Duodenal mucosa (tissue), 2 donors: ENCODE data around the gene NFATC1.
A peak's percentile ranks its signal among the peaks of the same experiment; 100 is the strongest.

Experiments
- H3K27ac ChIP-seq: one replicate; pipeline ENCODE4 v1.7.0; 2013; ENCODE audit warnings: low read depth, low read length
- H3K27me3 ChIP-seq, 2 donors: one replicate each; pipeline ENCODE4 v1.7.0; 2013; ENCODE audit warnings: low read length in 2 of 2, control low read depth in 1 of 2; ENCODE audit not compliant: insufficient read depth in 2 of 2, control insufficient read depth in 1 of 2
- H3K36me3 ChIP-seq, 2 donors: one replicate each; pipeline ENCODE4 v1.7.0; 2013; ENCODE audit warnings: low read length in 2 of 2, control low read depth in 1 of 2; ENCODE audit not compliant: insufficient read depth in 2 of 2, control insufficient read depth in 1 of 2
- H3K4me1 ChIP-seq, 2 donors: one replicate each; pipeline ENCODE4 v1.7.0; 2013; ENCODE audit warnings: low read length in 2 of 2, control low read depth in 1 of 2; ENCODE audit not compliant: insufficient read depth in 2 of 2, control insufficient read depth in 1 of 2
- H3K4me3 ChIP-seq, 2 donors: one replicate each; pipeline ENCODE4 v1.7.0; 2013; ENCODE audit warnings: low read length in 2 of 2, low read depth in 1 of 2
- H3K9ac ChIP-seq, 2 donors: one replicate each; pipeline ENCODE4 v1.7.0; 2013; ENCODE audit warnings: low read length in 2 of 2, low read depth in 1 of 2
- H3K9me3 ChIP-seq, 2 donors: one replicate each; pipeline ENCODE4 v1.7.0; 2013; ENCODE audit warnings: low read length in 2 of 2, control low read depth in 1 of 2; ENCODE audit not compliant: control insufficient read depth in 1 of 2

NFATC1 gene

GRCh38 chr18:79432376-79433120 lies 36.8 kb downstream of the NFATC1 start:
- no peaks in the 10 kb centered on the region for H3K4me1 ChIP-seq
- no peaks in the 10 kb centered on the region for H3K9me3 ChIP-seq
- H3K27ac ChIP-seq: no peak overlapping the region
- no peaks in the 10 kb centered on the region for H3K36me3 ChIP-seq
- no peak overlapping the region for H3K9ac ChIP-seq
- H3K27me3 ChIP-seq: no peaks in the 10 kb centered on the region
- H3K4me3 ChIP-seq: no peak overlapping the region

DNA sequence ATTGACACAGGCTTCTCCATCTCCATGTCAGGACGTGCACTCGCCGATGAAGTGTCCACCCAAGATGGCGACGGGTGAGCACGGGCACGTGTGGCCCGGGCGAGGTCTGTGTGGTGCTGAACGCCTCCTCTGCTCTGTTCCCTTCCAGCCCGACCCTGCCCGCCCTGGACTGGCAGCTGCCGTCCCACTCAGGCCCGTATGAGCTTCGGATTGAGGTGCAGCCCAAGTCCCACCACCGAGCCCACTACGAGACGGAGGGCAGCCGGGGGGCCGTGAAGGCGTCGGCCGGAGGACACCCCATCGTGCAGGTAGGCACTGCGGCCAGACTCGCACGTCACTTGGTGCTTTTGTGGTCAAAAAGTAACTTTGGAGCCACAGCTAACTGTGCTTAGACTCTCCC lies 37.7 kb downstream of the NFATC1 start:
- no peaks in the 10 kb centered on the region for H3K36me3 ChIP-seq

GRCh38 chr18:79434607-79435401 lies 39.1 kb downstream of the NFATC1 start:
- Histone ChIP-seq H3K4me1 (no peaks in the 10 kb centered on the region), H3K9ac (no peak overlapping the region), H3K27ac (no peak overlapping the region), H3K36me3 (no peaks in the 10 kb centered on the region), H3K27me3 (no peaks in the 10 kb centered on the region), H3K9me3 (no peaks in the 10 kb centered on the region), H3K4me3 (no peak overlapping the region)

More for the DNA sequence above, 37.7 kb downstream of the NFATC1 start:
- Histone ChIP-seq H3K4me1 (no peaks in the 10 kb centered on the region), H3K4me3 (no peak overlapping the region), H3K9me3 (no peaks in the 10 kb centered on the region), H3K27ac (no peak overlapping the region), H3K9ac (no peak overlapping the region), H3K27me3 (no peaks in the 10 kb centered on the region)

- H3K27ac ChIP-seq: no peak overlapping the region
- H3K4me1 ChIP-seq: peaks cover 0 to 6% of the 10 kb centered on the region in 2 donors
- no peaks in the 10 kb centered on the region for H3K9me3 ChIP-seq
- no peaks in the 10 kb centered on the region for H3K36me3 ChIP-seq
- no peak overlapping the region for H3K4me3 ChIP-seq
- H3K9ac ChIP-seq: no peak overlapping the region
- H3K27me3 ChIP-seq: no peaks in the 10 kb centered on the region
Observed at GRCh38 chr18:79436556-79437275, 41.0 kb downstream of the NFATC1 start.

- no peak overlapping the region for H3K9ac ChIP-seq
- H3K27me3 ChIP-seq: no peaks in the 10 kb centered on the region
- no peak overlapping the region for H3K27ac ChIP-seq
- no peaks in the 10 kb centered on the region for H3K36me3 ChIP-seq
- peaks cover 0 to 6% of the 10 kb centered on the region in 2 donors for H3K4me1 ChIP-seq
- H3K9me3 ChIP-seq: no peaks in the 10 kb centered on the region
- no peak overlapping the region for H3K4me3 ChIP-seq
Observed at GRCh38 chr18:79438089-79438897, 42.6 kb downstream of the NFATC1 start.

- no peak overlapping the region for H3K4me3 ChIP-seq
- H3K9me3 ChIP-seq: no peaks in the 10 kb centered on the region
- H3K27me3 ChIP-seq: no peaks in the 10 kb centered on the region
- H3K27ac ChIP-seq: no peak overlapping the region
- H3K4me1 ChIP-seq: peaks cover 0 to 6% of the 10 kb centered on the region in 2 donors
- no peak overlapping the region for H3K9ac ChIP-seq
- no peaks in the 10 kb centered on the region for H3K36me3 ChIP-seq
Observed at GRCh38 chr18:79438898-79439627, 43.3 kb downstream of the NFATC1 start.

DNA sequence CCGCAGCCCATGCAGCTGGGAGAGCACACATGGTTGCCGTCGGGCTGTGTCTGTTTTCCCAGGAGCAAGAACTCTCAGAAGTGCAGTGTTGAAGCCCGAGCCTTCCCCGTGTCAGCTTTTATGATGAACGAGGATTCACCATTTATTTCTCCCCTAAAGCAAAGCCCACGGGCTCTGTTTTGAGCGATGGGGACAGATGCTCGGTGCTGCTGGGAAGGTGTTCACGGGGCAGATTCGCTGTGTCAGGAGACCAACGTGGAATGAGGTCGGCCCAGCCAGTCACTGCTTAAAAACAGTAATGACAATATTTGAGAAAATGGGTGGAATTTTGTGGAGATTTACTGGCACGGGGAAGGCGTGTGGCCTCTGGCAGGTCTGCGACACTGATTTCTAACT lies 43.9 kb downstream of the NFATC1 start:
- Histone ChIP-seq H3K9me3 (no peaks in the 10 kb centered on the region), H3K4me1 (peaks cover 0 to 6% of the 10 kb centered on the region in 2 donors), H3K9ac (no peak overlapping the region), H3K4me3 (no peak overlapping the region), H3K36me3 (no peaks in the 10 kb centered on the region), H3K27ac (no peak overlapping the region), H3K27me3 (no peaks in the 10 kb centered on the region)

DNA sequence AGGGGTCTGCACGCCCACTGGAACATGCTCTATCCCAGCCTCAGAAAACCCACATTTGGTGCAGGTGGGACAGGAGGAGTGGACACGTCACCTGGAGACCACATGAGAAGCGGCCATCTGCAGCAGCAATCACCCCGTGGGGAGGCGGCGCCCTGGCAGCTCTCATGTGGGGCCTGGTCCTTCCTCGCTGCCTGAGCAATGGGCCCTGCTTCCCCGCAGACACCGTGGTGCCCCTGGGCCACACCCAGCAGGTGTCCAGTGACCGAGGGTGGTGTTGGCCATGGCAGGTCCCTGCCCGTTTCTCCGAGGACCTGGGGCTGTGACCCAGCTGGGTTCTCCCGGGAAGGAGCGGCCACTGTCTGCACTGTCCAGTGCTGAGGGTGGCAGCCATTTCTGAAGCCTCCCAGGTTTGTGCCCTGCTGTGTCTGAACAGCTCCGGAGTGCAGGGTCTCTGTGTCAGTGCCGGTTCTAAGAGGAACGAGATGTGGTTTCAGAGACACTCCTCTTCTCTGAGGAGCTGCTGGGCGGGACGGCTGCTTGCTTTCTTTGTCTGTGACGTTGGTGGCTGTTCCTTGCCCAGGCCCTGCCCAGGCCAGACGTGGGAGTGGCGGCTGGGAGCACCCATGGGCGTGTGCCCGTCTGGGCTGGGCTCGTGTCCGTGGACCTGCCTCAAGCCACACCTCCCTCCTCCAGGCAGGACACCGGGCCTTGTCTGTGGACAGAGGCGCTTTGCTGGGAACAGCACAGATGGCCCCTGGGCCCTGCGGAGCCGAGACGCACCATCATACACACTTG lies 44.8 kb downstream of the NFATC1 start:
- peaks cover 0 to 6% of the 10 kb centered on the region in 2 donors for H3K4me1 ChIP-seq
- no peak overlapping the region for H3K4me3 ChIP-seq
- peak overlapping the region in 1 of 2 donors; percentile 25 for H3K9ac ChIP-seq
- no peaks in the 10 kb centered on the region for H3K36me3 ChIP-seq
- H3K27me3 ChIP-seq: no peaks in the 10 kb centered on the region
- H3K27ac ChIP-seq: no peak overlapping the region
- H3K9me3 ChIP-seq: no peaks in the 10 kb centered on the region

- Histone ChIP-seq H3K36me3 (no peaks in the 10 kb centered on the region), H3K4me3 (no peak overlapping the region), H3K27ac (no peak overlapping the region), H3K9ac (no peak overlapping the region), H3K27me3 (no peaks in the 10 kb centered on the region), H3K4me1 (peaks cover 0 to 6% of the 10 kb centered on the region in 2 donors), H3K9me3 (no peaks in the 10 kb centered on the region)
Observed at GRCh38 chr18:79441420-79441819, 45.7 kb downstream of the NFATC1 start.
